IPS DF 6.9 (cell line): Measurements from ENCODE around the gene PEPD.

Source experiments
- DNase-seq: peaks from one replicate; pipeline ENCODE4 v3.0.0-alpha.2; 2013; ENCODE audit warnings: low read depth, low spot score
- H3K27ac ChIP-seq: one replicate; pipeline ENCODE4 v1.5.1; 2013; ENCODE audit warnings: low read length, control low read depth
- H3K27me3 ChIP-seq: 2 replicates; pipeline ENCODE4 v1.6.1; 2013; ENCODE audit warnings: mild to moderate bottlenecking, low read length; ENCODE audit not compliant: control insufficient read depth, insufficient read depth
- H3K36me3 ChIP-seq: 2 replicates; pipeline ENCODE4 v1.6.1; 2013; ENCODE audit warnings: low read length; ENCODE audit not compliant: control insufficient read depth, insufficient read depth
- H3K4me1 ChIP-seq: 2 replicates; pipeline ENCODE4 v1.6.1; 2013; ENCODE audit warnings: low read length; ENCODE audit not compliant: control insufficient read depth, insufficient read depth
- H3K4me3 ChIP-seq: 2 replicates; pipeline ENCODE4 v1.5.1; 2013; ENCODE audit warnings: mild to moderate bottlenecking, low read length
- H3K9me3 ChIP-seq: 2 replicates; pipeline ENCODE4 v1.6.1; 2013; ENCODE audit warnings: low read length, inconsistent platforms; ENCODE audit not compliant: control insufficient read depth, insufficient read depth
- WGBS: extraction: QIAGEN DNeasy Blood & Tissue Kit; methylation state at CpG from one replicate; pipeline ENCODE4 v1.1.7; 2013; ENCODE audit warnings: mixed read lengths, missing lambda C conversion rate; ENCODE audit not compliant: insufficient read length, insufficient coverage; 5-methylcytosine and 5-hydroxymethylcytosine counted together

The PEPD gene

DNA sequence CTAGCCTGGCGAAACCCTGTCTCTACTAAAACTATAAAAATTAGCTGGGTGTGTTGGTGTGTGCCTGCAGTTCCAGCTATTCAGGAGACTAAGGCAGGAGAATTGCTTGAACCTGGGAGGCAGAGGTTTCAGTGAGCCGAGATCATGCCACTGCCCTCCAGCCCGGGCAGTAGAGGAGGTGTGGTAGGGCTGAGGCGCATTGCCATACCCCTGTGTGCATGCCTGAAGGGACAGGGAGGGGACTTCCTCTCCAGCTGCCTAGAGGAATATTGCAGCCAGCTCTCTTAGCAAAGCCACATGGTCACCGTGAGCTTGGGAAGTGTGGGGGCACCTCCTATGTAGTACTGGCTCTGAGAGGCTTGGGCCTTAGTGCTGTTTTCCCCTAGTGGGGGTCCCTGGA is 29.2 kb upstream of the PEPD start:
- Histone ChIP-seq H3K4me1 (peaks cover 2% of the 10 kb centered on the region; the same call in 1 of the 2 replicates), H3K9me3 (no peaks in the 10 kb centered on the region), H3K36me3 (no peaks in the 10 kb centered on the region), H3K27me3 (no peaks in the 10 kb centered on the region), H3K27ac (no peak overlapping the region), H3K4me3 (no peak overlapping the region)
- no peak for DNase-seq
- no CpG with 5 or more reads among the region's 5 CpGs for WGBS

DNA sequence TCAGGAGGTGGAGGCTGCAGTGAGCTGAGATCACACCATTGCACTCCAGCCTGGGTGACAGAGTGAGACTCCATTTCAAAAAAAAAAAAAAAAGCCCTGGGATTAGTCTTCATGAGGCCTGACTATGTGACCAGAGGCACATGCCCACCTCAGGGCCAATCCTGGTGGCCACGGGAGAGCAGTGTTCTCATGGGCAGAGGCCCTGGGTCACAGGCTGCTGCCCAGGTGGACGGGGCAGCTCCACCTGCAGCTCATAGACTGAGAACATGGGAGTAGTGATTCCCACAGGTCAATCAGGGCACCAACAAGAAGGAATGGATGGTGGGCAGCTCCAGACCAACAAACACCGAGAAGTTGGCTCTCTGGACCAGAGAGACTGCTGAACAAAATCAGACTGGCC is 26.1 kb upstream of the PEPD start:
- no CpG with 5 or more reads among the region's 3 CpGs for WGBS
- Histone ChIP-seq H3K27me3 (no peaks in the 10 kb centered on the region), H3K27ac (no peak overlapping the region), H3K36me3 (no peaks in the 10 kb centered on the region), H3K9me3 (no peaks in the 10 kb centered on the region), H3K4me1 (no peaks in the 10 kb centered on the region), H3K4me3 (no peak overlapping the region)
- no peak for DNase-seq

DNA sequence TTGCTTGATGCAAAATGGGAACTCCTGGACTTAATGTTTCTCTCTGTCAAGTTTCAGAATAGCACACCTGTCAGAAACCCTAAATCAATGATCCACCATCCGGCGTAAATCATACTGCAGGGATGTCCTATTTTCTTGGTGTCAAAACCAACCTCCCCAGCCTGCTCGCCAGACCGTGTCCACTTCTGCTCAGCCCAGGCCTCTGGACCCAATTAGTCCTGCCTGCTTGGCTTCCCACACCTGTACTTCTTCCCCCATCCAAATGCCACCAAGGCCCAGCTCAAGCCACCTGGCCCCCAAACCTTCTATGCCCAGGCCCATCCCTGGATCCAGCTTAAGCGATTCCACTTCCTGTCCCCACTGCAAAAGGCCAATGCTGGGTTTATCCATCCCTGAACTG is 25.1 kb upstream of the PEPD start:
- Histone ChIP-seq H3K4me3 (no peak overlapping the region), H3K27ac (no peak overlapping the region), H3K9me3 (no peaks in the 10 kb centered on the region), H3K36me3 (no peaks in the 10 kb centered on the region), H3K27me3 (no peaks in the 10 kb centered on the region), H3K4me1 (no peaks in the 10 kb centered on the region)
- WGBS: no CpG with 5 or more reads among the region's 5 CpGs
- no peak for DNase-seq

DNA sequence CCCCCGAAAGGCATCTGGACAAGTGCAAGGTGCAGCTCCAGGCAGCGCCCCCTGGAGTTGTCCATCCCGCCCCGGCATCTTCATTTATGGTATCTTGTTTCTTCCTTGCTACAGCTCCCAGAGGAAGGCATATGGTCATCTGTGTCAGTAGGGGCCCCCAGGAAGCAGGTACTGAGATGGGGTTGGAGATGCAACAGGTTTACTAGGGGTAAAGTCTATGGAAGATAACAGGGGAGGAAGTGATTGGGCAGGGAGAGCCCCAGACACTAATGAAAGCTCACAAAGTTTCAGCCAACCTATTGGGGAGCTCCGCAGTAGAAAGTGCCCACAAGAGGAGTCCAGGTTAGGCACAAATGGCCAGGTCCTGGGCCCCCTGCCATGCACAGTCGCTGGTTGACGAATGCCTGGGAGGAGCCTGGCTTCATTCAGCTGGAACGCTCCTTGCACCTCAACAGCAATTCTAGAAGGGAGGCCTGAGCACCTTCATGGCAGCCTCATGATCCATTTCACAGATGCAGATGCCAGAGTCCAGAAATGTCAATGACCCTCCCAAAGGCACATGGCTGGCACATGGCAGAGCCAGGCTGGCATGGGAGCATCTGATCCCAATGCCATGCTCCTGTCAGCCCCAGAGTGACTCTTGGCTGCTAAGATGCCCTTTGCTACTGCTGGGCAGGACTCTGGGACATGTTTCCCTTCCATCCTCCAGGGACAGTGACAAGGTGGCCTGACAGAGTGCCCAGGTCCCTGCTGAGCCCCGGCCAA is 23.8 kb upstream of the PEPD start:
- Histone ChIP-seq H3K27me3 (no peaks in the 10 kb centered on the region), H3K4me3 (no peak overlapping the region), H3K4me1 (no peaks in the 10 kb centered on the region), H3K27ac (no peak overlapping the region), H3K9me3 (no peaks in the 10 kb centered on the region), H3K36me3 (no peaks in the 10 kb centered on the region)
- no CpG with 5 or more reads among the region's 9 CpGs for WGBS
- DNase-seq: no peak

DNA sequence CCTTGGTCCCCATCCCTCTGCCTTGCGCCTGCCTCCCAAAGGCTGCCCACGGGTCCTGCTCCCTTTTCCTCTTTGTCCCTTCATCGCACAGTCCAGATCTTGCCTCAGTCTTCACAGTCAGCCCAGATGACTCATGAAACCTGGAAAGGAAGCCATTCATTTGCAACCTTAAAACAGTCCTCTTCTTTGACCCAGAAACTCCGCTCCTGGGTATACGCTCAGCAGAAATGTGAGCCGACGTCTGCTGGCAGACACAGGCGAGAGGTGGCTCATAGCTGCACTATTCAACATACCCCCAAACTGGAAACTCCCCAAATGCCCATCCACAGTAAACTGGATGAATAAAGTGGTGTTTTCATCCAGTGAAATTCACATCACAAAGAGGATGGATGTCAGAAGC is 13.6 kb upstream of the PEPD start:
- Histone ChIP-seq H3K27me3 (no peaks in the 10 kb centered on the region), H3K36me3 (no peaks in the 10 kb centered on the region), H3K27ac (no peak overlapping the region), H3K4me3 (no peak overlapping the region), H3K9me3 (no peaks in the 10 kb centered on the region), H3K4me1 (peaks cover 13% of the 10 kb centered on the region)
- DNase-seq: no peak
- WGBS: no CpG with 5 or more reads among the region's 8 CpGs

DNA sequence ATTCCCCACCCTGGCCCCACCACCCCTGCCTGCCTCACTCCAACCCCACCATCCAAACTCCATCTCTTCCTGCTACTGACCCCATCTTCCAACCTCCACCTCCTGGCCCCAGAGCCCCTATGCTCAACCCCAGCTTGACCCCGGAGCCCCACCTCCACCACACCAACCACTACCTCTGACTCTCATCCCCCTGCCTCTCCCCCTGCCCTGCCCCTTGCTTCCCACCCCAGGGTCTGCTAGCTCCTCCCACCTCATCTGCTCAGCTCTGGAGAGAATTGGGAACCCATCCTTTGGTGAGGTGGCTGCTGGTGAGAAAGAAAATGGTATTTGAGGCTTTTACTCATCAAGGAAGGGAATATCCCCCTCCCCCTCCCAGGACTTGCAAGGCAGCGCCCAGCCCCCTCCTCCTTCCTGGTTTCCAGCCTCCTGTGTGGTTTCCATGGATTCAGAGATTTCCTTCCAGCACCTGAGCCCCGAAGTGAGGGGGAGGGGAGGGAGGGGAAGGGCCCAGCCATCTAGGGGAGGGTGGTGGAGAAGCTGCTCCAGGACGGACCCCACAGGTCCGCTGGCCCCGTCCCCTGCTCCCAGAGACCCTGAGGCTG is 11.4 kb upstream of the PEPD start:
- Histone ChIP-seq H3K4me1 (peaks cover 15% of the 10 kb centered on the region), H3K4me3 (no peak overlapping the region), H3K9me3 (no peaks in the 10 kb centered on the region), H3K36me3 (no peaks in the 10 kb centered on the region), H3K27ac (no peak overlapping the region), H3K27me3 (no peaks in the 10 kb centered on the region)
- DNase-seq: no peak
- WGBS: no CpG with 5 or more reads among the region's 6 CpGs

DNA sequence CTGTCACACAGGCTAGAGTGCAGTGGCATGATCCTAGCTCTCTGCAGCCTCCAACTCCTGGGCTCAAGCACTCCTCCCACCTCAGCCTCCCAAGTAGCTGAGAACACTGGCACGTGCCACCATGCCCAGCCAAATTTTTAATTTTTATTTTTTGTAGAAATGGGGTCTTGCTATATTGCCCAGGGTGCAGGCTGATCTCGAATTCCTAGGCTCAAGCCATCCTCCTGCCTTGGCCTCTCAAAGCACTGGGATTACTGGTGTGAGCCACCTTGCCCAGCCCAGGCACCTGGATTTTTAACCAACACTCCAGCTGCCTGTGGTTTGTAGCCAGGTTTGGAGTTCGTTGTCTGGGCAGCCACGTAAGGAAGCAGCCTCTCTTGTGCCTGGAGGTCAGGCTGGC is 9.3 kb upstream of the PEPD start:
- no peak for DNase-seq
- Histone ChIP-seq H3K36me3 (no peaks in the 10 kb centered on the region), H3K4me3 (no peak overlapping the region), H3K27me3 (no peaks in the 10 kb centered on the region), H3K27ac (no peak overlapping the region), H3K9me3 (no peaks in the 10 kb centered on the region), H3K4me1 (peaks cover 15% of the 10 kb centered on the region)
- no CpG with 5 or more reads among the region's 4 CpGs for WGBS

DNA sequence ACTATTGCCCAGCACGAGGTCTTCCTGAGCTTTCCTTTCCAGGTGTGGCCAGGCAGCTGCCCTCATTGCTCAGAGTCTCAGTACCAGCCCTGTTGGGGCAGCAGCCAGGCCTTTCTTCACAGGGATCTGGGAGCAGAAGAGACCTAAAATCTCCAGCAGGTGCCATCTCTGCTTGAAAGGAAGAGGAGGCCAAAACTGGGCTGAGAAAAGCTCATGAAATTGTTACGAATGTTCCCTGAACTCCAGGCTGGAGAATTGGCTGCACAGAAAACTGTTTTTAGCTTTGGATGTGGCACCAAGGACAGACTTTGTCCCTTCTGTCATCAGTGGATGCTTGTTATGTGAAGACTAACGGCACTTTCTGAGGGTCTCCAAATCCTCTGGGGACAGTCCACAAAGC is 8.7 kb upstream of the PEPD start:
- WGBS: no CpG with 5 or more reads among the region's 3 CpGs
- no peak overlapping the region for H3K4me3 ChIP-seq
- DNase-seq: no peak
- H3K27me3 ChIP-seq: no peaks in the 10 kb centered on the region
- H3K9me3 ChIP-seq: no peaks in the 10 kb centered on the region
- H3K27ac ChIP-seq: no peak overlapping the region
- H3K4me1 ChIP-seq: peaks cover 15% of the 10 kb centered on the region
- no peaks in the 10 kb centered on the region for H3K36me3 ChIP-seq

DNA sequence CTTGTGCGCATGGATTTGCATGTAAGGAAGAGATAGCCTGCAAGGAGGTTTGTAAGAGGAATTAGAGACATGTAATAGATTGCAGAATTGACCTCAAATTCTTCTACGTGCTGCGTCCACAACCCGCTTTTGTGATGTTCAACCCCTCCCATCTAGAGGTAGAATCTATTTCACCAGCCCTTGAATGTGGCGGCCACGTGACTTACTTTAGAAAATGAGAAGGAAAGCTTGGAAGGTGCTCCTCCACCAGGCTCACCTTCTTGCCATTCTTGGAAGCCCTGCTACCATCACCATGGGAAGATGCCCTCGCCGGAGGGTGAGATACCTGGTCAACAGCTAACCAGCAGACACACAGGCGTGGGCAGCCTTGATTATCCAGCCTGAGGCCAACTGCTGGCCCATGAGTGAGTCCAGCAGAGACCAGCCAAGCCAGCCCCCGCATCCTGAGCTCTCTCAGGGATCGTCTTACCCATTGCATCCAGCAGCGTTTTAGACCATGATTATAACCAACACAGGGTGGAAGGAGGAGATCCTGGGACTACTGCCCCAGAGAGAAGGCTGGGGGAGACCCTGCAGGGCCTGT is 7.6 kb upstream of the PEPD start:
- WGBS: no CpG with 5 or more reads among the region's 12 CpGs
- Histone ChIP-seq H3K27me3 (no peaks in the 10 kb centered on the region), H3K9me3 (no peaks in the 10 kb centered on the region), H3K4me3 (no peak overlapping the region), H3K27ac (no peak overlapping the region), H3K4me1 (peaks cover 15% of the 10 kb centered on the region), H3K36me3 (no peaks in the 10 kb centered on the region)
- no peak for DNase-seq

DNA sequence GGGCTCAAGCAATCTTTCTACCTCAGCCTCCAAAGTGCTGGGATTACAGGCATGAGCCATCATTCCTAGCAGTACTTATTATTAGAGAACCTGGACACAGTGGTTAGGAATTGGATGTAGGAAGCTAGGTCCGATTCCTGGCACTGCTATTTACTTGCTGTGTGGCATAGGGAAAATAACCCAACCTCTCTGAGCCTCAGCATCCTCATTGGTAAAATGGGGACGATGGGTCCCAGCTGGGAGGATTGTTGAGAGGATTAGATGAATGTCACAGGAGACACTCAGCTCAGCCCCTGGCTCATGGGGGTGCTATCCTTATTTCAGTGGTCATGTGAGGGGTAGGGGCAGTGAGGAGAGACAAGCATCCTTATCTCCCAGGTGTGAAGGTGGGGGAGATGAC is 6.8 kb upstream of the PEPD start:
- Histone ChIP-seq H3K27ac (no peak overlapping the region), H3K4me3 (no peak overlapping the region), H3K36me3 (no peaks in the 10 kb centered on the region), H3K4me1 (peaks cover 10% of the 10 kb centered on the region), H3K27me3 (no peaks in the 10 kb centered on the region), H3K9me3 (no peaks in the 10 kb centered on the region)
- no peak for DNase-seq
- no CpG with 5 or more reads among the region's 2 CpGs for WGBS
